ENCODE measurements around the gene SAFB. TPM values are rescaled to one million over a fixed set of nuclear protein-coding genes. Genes with fewer than 3 reads are reported as not detected.
A peak's percentile ranks its signal among the peaks of the same experiment; 100 is the strongest.

Gene SAFB
- total RNA-seq, 1 donor from 2014 or later: 139 TPM

DNA sequence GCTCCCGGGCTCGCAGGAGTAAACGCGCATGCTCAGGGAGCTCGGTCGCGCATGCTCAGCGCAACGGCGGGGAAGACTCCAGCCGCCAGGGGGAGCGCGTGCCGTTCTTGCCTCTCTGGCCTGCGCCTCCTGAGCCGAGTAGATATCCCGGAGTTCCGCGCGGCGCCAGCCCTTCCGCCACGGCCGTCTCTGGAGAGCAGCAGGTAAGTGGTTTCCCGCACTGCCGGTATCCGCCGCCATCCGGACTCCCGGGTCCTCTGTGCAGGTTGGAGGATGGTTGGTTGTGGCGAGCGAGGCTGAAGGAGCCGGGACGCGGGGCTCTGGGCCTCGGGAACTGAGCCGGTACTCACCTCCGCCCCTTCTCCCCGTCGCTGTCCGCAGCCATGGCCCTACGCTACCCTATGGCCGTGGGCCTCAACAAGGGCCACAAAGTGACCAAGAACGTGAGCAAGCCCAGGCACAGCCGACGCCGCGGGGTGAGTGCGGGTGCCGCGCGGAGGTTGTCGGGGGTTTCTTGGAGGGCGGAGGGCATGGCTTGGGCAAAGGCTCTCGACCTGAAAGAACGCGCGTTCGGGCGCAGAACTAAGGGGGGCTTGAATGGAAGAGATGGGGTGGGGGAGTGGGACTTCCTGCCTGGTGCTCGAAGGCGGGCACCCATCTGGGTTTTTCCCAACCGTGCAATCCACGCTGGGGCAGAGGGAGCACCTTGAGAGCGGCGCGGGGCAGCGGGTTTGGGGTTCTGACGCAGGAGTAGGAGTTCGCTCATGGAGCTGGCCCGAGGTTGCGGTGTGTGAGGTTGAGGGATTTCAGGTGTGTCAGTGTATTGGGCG lies 67.5 kb downstream of the SAFB start, which contains the start of gene RPL36:
Gene RPL36 (plus strand): TSS at position 171 of the 830 bp plus-strand sequence. CDS start 213 bp downstream, at position 384.
- DNase-seq (ENCODE audit: low spot score in 2 of 2, unreplicated experiment in 2 of 2): peak; percentile 96 to 100
- Mint-ChIP-seq H3K4me3 (peak within 1 kb of the TSS; percentile 98), H3K4me1 (peaks cover 16% of the 10 kb centered on the region), H3K27me3 (ENCODE audit: low read depth) (no peaks in the 10 kb centered on the region), H3K36me3 (no peaks in the 10 kb centered on the region), H3K27ac (peak within 1 kb of the TSS; percentile 97), H3K9me3 (no peaks in the 10 kb centered on the region)
- TF ChIP-seq CTCF (IDR thresholded peaks at IDR 0.05; ENCODE audit: unreplicated experiment): peak; percentile 90

GRCh38 chr19:5690955-5691821 lies 68.3 kb downstream of the SAFB start:
- TF ChIP-seq CTCF (IDR thresholded peaks at IDR 0.05; ENCODE audit: unreplicated experiment): no peak
- Mint-ChIP-seq H3K4me1 (peaks cover 16% of the 10 kb centered on the region), H3K4me3 (peak overlapping the region; percentile 98), H3K27ac (peak overlapping the region; percentile 97), H3K9me3 (no peaks in the 10 kb centered on the region), H3K36me3 (no peaks in the 10 kb centered on the region), H3K27me3 (ENCODE audit: low read depth) (no peaks in the 10 kb centered on the region)
- no peak for DNase-seq (ENCODE audit: low spot score in 2 of 2, unreplicated experiment in 2 of 2)

DNA sequence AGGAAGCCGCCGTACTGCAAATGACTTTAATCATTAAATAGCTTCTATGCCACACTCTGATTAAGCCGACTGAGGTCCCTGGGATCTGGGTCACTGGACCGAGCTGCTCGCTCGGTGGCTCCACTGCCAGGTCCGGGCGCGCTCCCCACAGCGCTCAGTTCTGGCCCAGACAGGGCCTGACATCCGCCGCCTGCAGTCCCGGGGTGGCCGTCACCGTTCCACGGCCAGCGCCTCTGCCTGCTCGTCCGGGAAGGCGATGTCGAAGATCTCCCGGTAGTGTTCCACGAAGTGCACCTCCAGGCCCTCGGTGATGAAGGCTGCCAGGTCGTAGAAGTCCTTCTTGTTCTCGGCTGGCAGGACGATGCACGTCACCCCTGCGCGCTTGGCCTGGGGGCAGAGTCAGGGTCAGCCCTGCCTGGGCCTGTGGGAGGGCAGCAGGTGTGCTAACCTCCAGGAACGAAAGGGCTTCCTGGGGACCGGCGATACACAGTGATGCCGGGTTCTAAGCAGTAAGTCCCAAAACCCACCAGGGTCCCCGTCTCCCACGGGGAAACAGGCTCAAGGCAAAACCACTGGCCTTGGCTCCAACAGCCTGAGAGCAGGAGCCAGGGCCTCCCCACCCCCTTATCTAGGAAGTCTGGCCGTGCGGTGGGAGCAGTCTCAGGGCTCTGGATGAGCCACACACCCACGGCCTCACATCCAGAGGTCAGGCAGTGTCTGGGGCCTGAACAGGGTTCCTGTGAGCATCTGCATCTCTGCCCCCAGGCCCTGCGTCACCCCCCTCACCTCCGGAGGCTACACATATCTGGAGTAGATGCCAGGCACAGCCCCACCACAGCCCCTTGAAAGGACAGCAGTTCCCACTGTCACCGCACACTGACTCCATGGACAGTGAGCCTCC lies 69.2 kb downstream of the SAFB start:
- Mint-ChIP-seq H3K36me3 (no peaks in the 10 kb centered on the region), H3K4me1 (peaks cover 16% of the 10 kb centered on the region), H3K27me3 (ENCODE audit: low read depth) (no peaks in the 10 kb centered on the region), H3K4me3 (peak overlapping the region; percentile 98), H3K9me3 (no peaks in the 10 kb centered on the region), H3K27ac (peak overlapping the region; percentile 80)
- no peak for DNase-seq (ENCODE audit: low spot score in 2 of 2, unreplicated experiment in 2 of 2)
- no peak for TF ChIP-seq CTCF (IDR thresholded peaks at IDR 0.05; ENCODE audit: unreplicated experiment)

DNA sequence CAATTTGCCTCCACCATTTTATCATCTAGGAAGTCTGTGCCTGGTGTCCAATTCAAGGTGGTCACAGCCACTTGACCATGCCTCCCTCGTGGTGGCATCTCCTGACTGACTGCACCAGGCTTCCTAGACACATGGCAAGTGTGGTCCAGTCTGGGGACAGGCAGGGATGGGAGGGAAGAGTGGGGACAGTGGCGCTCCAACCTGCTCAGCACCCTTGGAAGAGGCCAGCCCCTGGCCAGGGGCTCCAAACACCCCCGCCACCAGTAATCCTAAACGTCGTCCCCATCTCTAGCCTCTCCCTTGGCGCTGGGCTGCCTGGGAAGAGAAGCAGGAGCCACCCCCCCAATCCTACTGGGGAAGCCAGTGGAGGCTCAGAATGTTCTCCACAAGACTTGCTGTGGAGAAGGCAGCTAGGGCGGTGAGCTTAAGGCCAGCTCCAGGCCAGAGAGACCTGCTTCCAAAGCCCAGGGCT lies 69.9 kb downstream of the SAFB start:
- no peaks in the 10 kb centered on the region for H3K27me3 Mint-ChIP-seq (ENCODE audit: low read depth)
- peak overlapping the region; percentile 80 for H3K27ac Mint-ChIP-seq
- no peaks in the 10 kb centered on the region for H3K9me3 Mint-ChIP-seq
- no peaks in the 10 kb centered on the region for H3K36me3 Mint-ChIP-seq
- no peak for TF ChIP-seq CTCF (IDR thresholded peaks at IDR 0.05; ENCODE audit: unreplicated experiment)
- no peak for DNase-seq (ENCODE audit: low spot score in 2 of 2, unreplicated experiment in 2 of 2)
- peaks cover 16% of the 10 kb centered on the region for H3K4me1 Mint-ChIP-seq
- H3K4me3 Mint-ChIP-seq: peak overlapping the region; percentile 98
